ENCODE results near the gene HIPK2. TPM values are rescaled to one million over a fixed set of nuclear protein-coding genes. Genes with fewer than 3 reads are reported as not detected.

The HIPK2 gene
- total and polyA plus RNA-seq, 7 donors, result 18.1 to 166 (median 78.5) TPM

DNA sequence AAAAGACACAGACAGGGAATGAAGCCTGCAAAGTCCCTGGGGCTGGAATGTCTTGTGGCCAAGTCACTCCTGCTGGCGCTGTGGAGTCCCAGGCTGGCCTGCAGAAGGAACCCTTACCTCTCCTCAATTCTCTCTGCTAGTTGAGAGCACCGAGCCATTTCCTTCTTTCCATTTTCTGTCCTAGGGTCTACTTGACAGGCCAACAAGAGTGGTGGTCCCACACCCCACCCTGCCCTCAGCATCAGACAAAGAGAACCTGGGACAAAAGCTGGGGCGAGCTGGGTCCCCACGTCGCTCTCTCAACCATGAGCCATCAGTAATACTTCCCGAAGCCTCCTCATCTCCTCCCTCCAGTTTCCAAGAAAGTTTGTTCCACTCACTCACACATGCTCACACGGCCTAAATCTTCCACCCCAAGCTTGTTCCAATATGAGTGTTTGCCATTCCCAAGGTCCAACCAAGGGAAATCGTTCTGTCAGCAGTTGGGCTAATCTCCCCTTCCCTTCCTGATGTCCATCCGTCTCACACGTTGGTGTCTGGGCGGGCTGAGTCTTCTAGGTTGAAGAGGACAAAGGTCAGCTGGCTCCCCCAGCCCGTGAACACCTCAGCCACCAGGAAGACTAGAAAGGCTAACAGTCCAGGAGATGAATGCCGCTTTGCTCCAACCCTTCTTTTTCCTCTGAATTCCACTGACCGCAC lies 210.0 kb downstream of the HIPK2 start:
- WGBS, 3 donors, result 85 to 91% (median 87%) methylated on average over 14 of the region's 14 CpGs
- TF ChIP-seq CTCF (IDR thresholded peaks at IDR 0.05), result no peak
- Histone ChIP-seq H3K27me3 (ENCODE audit: insufficient read depth in 3 of 3, low read length in 2 of 3) (no peaks in the 10 kb centered on the region), H3K4me1 (peaks cover 11% of the 10 kb centered on the region), H3K27ac (no peak overlapping the region), H3K9me3 (no peaks in the 10 kb centered on the region), H3K4me3 (no peak overlapping the region), H3K36me3 (ENCODE audit: insufficient read depth in 1 of 2, low read depth in 1 of 2) (peaks cover 0 to 31% of the 10 kb centered on the region in 2 donors)
- no peak for DNase-seq
- no peak for ATAC-seq
- intact Hi-C loops (cut with DNase I), result loop anchor here in 1 of 2 donors (5.0 kb wide), 1 partner anchor 65 kb away; no protein-coding TSS in a partner anchor

- ATAC-seq, result no peak
- intact Hi-C loops (cut with DNase I), result loop anchor here in 1 of 2 donors (5.0 kb wide), 1 partner anchor 65 kb away; no protein-coding TSS in a partner anchor
- H3K4me1 ChIP-seq, result peaks cover 11% of the 10 kb centered on the region
- no peak for TF ChIP-seq CTCF (IDR thresholded peaks at IDR 0.05)
- no peak for DNase-seq
- no peaks in the 10 kb centered on the region for H3K9me3 ChIP-seq
- no peaks in the 10 kb centered on the region for H3K27me3 ChIP-seq (ENCODE audit: insufficient read depth in 3 of 3, low read length in 2 of 3)
- no peak overlapping the region for H3K27ac ChIP-seq
- H3K4me3 ChIP-seq, result no peak overlapping the region
- peaks cover 0 to 26% of the 10 kb centered on the region in 2 donors for H3K36me3 ChIP-seq (ENCODE audit: insufficient read depth in 1 of 2, low read depth in 1 of 2)
- 82 to 89% (median 83%) methylated on average over 15 of the region's 15 CpGs for WGBS, 3 donors
These were observed 210.8 kb downstream of the HIPK2 start for GRCh38 chr7:139566736-139567646.

GRCh38 chr7:139566075-139566474 lies 211.7 kb downstream of the HIPK2 start:
- H3K4me1 ChIP-seq, result peaks cover 11% of the 10 kb centered on the region
- no peak overlapping the region for H3K27ac ChIP-seq
- H3K27me3 ChIP-seq (ENCODE audit: insufficient read depth in 3 of 3, low read length in 2 of 3), result no peaks in the 10 kb centered on the region
- DNase-seq (no peak), ATAC-seq (peak in 2 of 4 donors; percentile 13 to 20)
- H3K4me3 ChIP-seq, result no peak overlapping the region
- no peaks in the 10 kb centered on the region for H3K9me3 ChIP-seq
- TF ChIP-seq CTCF (IDR thresholded peaks at IDR 0.05), result no peak
- intact Hi-C loops (cut with DNase I), result loop anchor here in 1 of 2 donors (5.0 kb wide), 1 partner anchor 64 kb away; no protein-coding TSS in a partner anchor
- peaks cover 0 to 21% of the 10 kb centered on the region in 2 donors for H3K36me3 ChIP-seq (ENCODE audit: insufficient read depth in 1 of 2, low read depth in 1 of 2)
- 89 to 93% (median 91%) methylated on average over 6 of the region's 6 CpGs for WGBS, 3 donors

GRCh38 chr7:139563856-139564255 lies 213.9 kb downstream of the HIPK2 start:
- no peak for DNase-seq

More at GRCh38 chr7:139563856-139564255, 213.9 kb downstream of the HIPK2 start:
- Histone ChIP-seq H3K4me3 (no peak overlapping the region), H3K27ac (no peak overlapping the region), H3K4me1 (peaks cover 6% of the 10 kb centered on the region), H3K36me3 (ENCODE audit: insufficient read depth in 1 of 2, low read depth in 1 of 2) (peaks cover 0 to 15% of the 10 kb centered on the region in 2 donors), H3K9me3 (no peaks in the 10 kb centered on the region), H3K27me3 (ENCODE audit: insufficient read depth in 3 of 3, low read length in 2 of 3) (no peaks in the 10 kb centered on the region)
- no peak for ATAC-seq
- TF ChIP-seq CTCF (IDR thresholded peaks at IDR 0.05), result no peak
- intact Hi-C loops (cut with DNase I), result no loop called here
- 87 to 98% (median 96%) methylated on average over 5 of the region's 5 CpGs for WGBS, 3 donors

Data from psoas muscle (tissue), 8 donors.